ENCODE results near the gene HAGH.
A peak's percentile ranks its signal among the peaks of the same experiment; 100 is the strongest.

HAGH gene

DNA sequence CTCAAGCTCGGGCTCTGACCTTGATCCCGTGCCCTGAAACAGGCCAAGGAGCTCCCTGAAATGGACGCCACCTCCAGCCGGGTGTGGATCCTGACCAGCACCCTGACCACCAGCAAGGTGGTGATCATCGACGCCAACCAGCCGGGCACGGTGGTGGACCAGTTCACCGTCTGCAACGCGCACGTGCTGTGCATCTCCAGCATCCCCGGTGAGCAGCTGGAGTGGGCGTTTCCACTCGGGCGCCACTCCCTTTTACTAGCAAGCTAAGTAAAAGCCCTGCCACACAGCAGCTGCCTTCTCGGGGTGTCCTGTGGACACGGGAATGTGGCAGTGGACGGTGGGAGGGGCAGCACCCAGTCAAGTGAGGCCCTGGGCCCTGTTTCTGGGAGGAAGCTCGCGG, 61.7 kb downstream of the HAGH start:
- no peaks in the 10 kb centered on the region for H3K9me3 ChIP-seq
- no peak for TF ChIP-seq Cebpa-rat (IDR thresholded peaks at IDR 0.05)
- H3K4me2 ChIP-seq, result no peak overlapping the region
- H3K4me3 ChIP-seq, result no peak overlapping the region
- H3K27ac ChIP-seq, result peak overlapping the region; percentile 3; the same call in 1 of the 2 replicates
- H3K4me1 ChIP-seq, result peaks cover 47% of the 10 kb centered on the region
- H3K9ac ChIP-seq, result no peak overlapping the region
- peaks cover 78% of the 10 kb centered on the region for H3K36me3 ChIP-seq
- peaks cover 56% of the 10 kb centered on the region for H4K20me1 ChIP-seq
- no peaks in the 10 kb centered on the region for H3K27me3 ChIP-seq

DNA sequence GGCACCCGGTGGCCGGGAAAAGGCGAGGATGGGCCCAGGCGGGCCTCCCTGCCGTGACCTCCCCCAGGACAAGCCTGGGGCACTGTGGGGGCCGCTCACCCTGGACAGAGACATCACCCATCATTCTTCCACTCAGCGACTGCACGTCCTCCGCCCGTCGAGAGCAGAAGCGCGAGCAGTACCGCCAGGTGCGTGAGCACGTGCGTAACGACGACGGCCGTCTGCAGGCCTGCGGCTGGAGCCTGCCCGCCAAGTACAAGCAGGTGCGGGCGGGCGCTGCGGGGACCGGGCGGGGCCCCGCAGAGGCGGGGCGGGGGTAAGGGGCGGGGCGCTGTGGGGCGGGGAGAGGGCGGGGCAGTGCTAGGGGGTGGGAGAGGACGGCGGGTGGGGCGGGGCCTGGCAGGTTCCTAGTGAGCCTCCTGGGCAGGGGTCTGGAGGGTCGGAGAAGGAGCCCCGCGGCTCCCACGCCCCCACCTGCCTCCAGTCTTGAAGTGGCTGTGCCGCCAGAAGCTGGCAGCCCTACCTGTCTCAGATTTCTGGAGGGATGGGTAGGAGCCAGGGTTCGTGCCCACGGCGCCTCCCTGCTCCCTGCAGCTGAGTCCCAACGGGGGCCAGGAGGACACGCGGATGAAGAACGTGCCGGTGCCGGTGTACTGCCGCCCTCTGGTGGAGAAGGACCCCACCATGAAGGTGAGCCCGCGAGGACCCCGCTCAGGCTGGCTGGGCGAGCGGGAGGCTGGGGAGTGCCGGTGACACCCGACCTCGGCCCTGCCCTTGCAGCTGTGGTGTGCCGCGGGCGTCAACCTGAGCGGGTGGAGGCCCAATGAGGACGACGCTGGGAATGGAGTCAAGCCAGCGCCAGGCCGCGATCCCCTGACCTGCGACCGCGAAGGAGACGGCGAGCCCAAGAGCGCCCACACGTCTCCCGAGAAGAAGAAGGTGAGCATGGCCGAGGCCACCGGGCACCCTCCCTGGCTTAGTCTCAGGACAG, 62.8 kb downstream of the HAGH start:
- H3K36me3 ChIP-seq, result peaks cover 78% of the 10 kb centered on the region
- peaks cover 51% of the 10 kb centered on the region for H3K4me1 ChIP-seq
- H3K27me3 ChIP-seq, result no peaks in the 10 kb centered on the region
- H3K9ac ChIP-seq, result peak overlapping the region; percentile 73; the same call in 1 of the 2 replicates
- H4K20me1 ChIP-seq, result peaks cover 56% of the 10 kb centered on the region
- H3K4me2 ChIP-seq, result peak overlapping the region; percentile 95
- no peaks in the 10 kb centered on the region for H3K9me3 ChIP-seq
- TF ChIP-seq Cebpa-rat (IDR thresholded peaks at IDR 0.05), result no peak
- H3K4me3 ChIP-seq, result peak overlapping the region; percentile 58
- peak overlapping the region; percentile 87 for H3K27ac ChIP-seq

DNA sequence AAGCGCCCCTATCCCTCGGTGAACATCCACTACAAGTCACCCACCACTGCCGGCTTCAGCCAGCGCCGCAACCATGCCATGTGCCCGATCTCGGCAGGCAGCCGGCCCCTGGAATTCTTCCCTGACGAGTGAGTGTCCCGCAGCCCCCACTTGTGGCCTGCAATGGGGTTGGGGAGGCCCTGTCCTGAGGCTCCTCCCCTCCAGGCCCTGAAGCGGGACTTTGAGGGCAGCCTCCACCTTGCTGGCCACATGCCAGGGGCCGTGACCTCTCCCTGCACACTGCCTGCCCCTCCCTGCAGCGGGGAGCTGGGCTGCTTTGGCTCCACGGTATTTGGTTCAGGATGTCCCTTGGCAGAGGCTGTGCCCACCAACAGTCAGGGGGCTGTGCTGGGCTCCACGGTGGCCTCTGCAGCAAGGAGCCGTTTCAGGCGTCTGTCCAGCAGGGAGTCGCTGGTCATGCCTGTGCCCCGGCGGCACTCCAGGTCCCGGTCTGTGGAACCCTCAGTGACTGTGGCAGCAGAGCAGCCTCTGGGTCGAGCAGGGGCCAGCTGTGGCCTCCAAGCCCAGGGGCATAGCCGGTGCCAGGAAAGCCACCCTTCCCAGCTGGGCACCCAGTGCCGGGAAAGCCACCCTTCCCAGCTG, 63.6 kb downstream of the HAGH start:
- peaks cover 78% of the 10 kb centered on the region for H3K36me3 ChIP-seq
- H3K27ac ChIP-seq, result peak overlapping the region; percentile 87
- H4K20me1 ChIP-seq, result peaks cover 50% of the 10 kb centered on the region
- no peaks in the 10 kb centered on the region for H3K27me3 ChIP-seq
- peak overlapping the region; percentile 73 for H3K9ac ChIP-seq
- peaks cover 51% of the 10 kb centered on the region for H3K4me1 ChIP-seq
- peak overlapping the region; percentile 95 for H3K4me2 ChIP-seq
- no peak for TF ChIP-seq Cebpa-rat (IDR thresholded peaks at IDR 0.05)
- H3K9me3 ChIP-seq, result no peaks in the 10 kb centered on the region
- H3K4me3 ChIP-seq, result peak overlapping the region; percentile 58

DNA sequence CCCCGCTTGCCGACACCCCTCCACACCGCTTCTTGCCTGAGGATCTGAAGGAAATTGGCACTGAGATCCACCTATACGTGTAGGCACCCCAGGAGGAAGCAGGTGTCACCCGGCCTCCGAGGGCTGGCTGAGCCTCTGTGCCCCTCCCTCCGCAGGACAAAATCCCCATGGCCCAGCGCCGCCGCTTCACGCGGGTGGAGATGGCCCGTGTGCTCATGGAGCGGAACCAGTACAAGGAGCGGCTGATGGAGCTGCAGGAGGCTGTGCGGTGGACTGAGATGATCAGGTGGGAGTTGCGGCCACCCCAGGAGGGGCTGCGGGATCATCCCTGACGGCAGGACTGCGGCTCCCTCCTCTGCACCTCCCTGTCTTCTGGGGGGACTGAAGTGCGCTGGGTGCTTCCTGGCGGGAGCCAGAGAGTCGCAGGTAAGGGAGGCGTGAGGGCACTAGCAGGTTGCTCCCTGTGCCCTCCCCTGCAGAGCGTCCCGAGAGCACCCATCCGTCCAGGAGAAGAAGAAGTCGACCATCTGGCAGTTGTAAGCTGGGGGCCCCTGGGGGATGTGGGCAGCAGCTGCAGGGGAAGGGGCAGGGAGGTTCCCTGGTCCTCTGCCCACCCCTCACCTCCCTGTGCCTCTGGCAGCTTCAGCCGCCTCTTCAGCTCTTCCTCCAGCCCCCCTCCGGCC, 64.3 kb downstream of the HAGH start:
- H3K9me3 ChIP-seq, result no peaks in the 10 kb centered on the region
- H3K4me2 ChIP-seq, result peak overlapping the region; percentile 95
- peaks cover 51% of the 10 kb centered on the region for H4K20me1 ChIP-seq
- H3K4me3 ChIP-seq, result peak overlapping the region; percentile 58
- peak overlapping the region; percentile 87 for H3K27ac ChIP-seq
- peaks cover 78% of the 10 kb centered on the region for H3K36me3 ChIP-seq
- peak overlapping the region; percentile 73 for H3K9ac ChIP-seq
- peaks cover 54% of the 10 kb centered on the region for H3K4me1 ChIP-seq
- no peaks in the 10 kb centered on the region for H3K27me3 ChIP-seq
- no peak for TF ChIP-seq Cebpa-rat (IDR thresholded peaks at IDR 0.05)

DNA sequence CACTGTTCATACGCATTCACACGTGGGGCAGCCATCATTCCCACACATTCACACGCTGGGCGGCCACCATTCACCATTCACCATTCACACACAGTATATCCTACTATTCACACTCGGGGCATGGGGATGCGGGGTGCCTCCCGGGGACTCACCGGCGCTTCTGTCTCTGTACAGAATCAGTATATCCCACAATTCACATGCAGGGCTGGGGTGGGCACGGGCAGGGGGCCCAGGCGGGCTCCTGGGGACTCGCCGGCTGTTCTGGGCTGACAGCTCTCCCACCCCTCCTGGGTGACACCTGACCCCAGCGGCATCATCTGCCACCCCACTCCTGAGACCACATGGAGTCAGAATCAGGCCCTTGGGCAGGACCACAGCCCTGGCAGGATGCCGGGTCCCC, 64.9 kb downstream of the HAGH start:
- peak overlapping the region; percentile 73 for H3K9ac ChIP-seq
- no peaks in the 10 kb centered on the region for H3K27me3 ChIP-seq
- H4K20me1 ChIP-seq, result peaks cover 56% of the 10 kb centered on the region
- peak overlapping the region; percentile 87 for H3K27ac ChIP-seq
- peak overlapping the region; percentile 58 for H3K4me3 ChIP-seq
- no peak for TF ChIP-seq Cebpa-rat (IDR thresholded peaks at IDR 0.05)
- H3K9me3 ChIP-seq, result no peaks in the 10 kb centered on the region
- peak overlapping the region; percentile 95 for H3K4me2 ChIP-seq
- H3K4me1 ChIP-seq, result peaks cover 60% of the 10 kb centered on the region
- peaks cover 77% of the 10 kb centered on the region for H3K36me3 ChIP-seq

DNA sequence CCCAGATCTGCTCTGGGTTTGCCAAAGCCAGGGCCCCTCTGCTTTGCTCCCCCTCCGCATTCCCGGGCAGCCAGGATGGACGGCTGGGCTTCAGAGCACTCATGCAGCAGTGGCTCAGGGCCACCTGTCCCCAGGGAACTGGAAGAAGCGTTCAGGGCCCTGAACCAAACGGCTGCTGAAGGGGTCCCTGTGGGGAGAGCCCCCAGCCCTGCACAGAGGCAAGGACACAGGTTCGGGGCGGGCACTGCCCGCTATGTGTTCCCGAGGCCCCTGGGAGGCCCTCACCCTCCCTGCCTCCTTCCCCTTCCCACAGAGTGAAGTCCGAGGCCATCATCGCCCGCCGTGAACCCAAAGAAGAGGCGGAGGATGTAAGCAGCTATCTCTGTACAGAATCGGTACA, 65.7 kb downstream of the HAGH start:
- peaks cover 62% of the 10 kb centered on the region for H4K20me1 ChIP-seq
- no peaks in the 10 kb centered on the region for H3K9me3 ChIP-seq
- no peaks in the 10 kb centered on the region for H3K27me3 ChIP-seq
- no peak overlapping the region for H3K4me3 ChIP-seq
- peak overlapping the region; percentile 95 for H3K4me2 ChIP-seq
- H3K9ac ChIP-seq, result 0 out of 2 replicates have a peak overlapping the region, but pooled peaks have one; percentile 29
- TF ChIP-seq Cebpa-rat (IDR thresholded peaks at IDR 0.05), result no peak
- H3K4me1 ChIP-seq, result peaks cover 61% of the 10 kb centered on the region
- H3K36me3 ChIP-seq, result peaks cover 77% of the 10 kb centered on the region
- H3K27ac ChIP-seq, result peak overlapping the region; percentile 64

DNA sequence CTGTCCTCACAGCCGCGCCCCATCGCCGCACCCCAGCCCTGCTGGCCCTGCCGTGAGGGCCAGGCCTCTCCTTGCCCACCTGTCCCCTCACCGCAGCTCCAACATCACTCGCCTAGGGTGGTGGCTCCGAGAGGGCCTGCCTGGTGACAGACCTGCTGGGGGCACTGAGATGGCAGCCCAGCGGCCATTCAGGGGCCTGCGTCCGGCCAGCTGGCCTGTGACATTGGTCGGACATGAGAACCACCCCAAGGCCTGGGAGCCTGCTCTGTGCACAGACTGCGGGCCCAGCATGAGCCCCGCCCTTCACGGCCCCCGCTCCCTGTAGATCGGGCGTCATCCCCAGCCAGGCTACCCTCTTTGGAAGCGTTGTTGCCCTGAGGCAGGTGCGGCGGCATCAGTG, 67.1 kb downstream of the HAGH start:
- Histone ChIP-seq H3K4me2 (no peak overlapping the region), H3K9me3 (no peaks in the 10 kb centered on the region), H3K36me3 (peaks cover 75% of the 10 kb centered on the region), H3K27ac (no peak overlapping the region), H4K20me1 (peaks cover 63% of the 10 kb centered on the region), H3K27me3 (no peaks in the 10 kb centered on the region), H3K4me1 (peaks cover 61% of the 10 kb centered on the region), H3K4me3 (no peak overlapping the region), H3K9ac (no peak overlapping the region)
- no peak for TF ChIP-seq Cebpa-rat (IDR thresholded peaks at IDR 0.05)

DNA sequence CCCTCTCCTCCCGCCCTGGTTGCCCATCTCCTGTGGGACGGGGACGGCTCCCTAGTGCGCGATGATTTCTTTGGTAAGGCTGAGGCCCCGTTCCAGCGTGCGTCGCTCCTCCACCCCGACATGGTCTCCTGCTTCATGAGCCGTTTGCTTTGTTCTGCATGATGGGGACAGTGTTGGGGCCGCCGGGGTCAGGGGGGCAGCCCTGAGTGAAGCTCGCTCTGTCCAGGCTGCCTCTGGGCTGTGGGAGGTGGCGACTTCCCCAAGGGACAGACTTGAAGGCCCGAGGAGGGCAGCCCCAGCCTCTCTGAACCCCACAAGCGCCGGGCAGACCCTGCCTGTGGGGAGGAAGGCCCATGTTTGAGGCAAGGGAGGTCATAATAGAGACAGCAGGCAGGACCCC, 67.7 kb downstream of the HAGH start:
- 0 out of 2 replicates have a peak overlapping the region, but pooled peaks have one; percentile 10 for H3K9ac ChIP-seq
- no peak for TF ChIP-seq Cebpa-rat (IDR thresholded peaks at IDR 0.05)
- peaks cover 56% of the 10 kb centered on the region for H3K4me1 ChIP-seq
- H3K4me3 ChIP-seq, result no peak overlapping the region
- peaks cover 63% of the 10 kb centered on the region for H4K20me1 ChIP-seq
- H3K9me3 ChIP-seq, result no peaks in the 10 kb centered on the region
- no peaks in the 10 kb centered on the region for H3K27me3 ChIP-seq
- no peak overlapping the region; the same call in 1 of the 2 replicates for H3K27ac ChIP-seq
- H3K36me3 ChIP-seq, result peaks cover 75% of the 10 kb centered on the region
- no peak overlapping the region for H3K4me2 ChIP-seq

DNA sequence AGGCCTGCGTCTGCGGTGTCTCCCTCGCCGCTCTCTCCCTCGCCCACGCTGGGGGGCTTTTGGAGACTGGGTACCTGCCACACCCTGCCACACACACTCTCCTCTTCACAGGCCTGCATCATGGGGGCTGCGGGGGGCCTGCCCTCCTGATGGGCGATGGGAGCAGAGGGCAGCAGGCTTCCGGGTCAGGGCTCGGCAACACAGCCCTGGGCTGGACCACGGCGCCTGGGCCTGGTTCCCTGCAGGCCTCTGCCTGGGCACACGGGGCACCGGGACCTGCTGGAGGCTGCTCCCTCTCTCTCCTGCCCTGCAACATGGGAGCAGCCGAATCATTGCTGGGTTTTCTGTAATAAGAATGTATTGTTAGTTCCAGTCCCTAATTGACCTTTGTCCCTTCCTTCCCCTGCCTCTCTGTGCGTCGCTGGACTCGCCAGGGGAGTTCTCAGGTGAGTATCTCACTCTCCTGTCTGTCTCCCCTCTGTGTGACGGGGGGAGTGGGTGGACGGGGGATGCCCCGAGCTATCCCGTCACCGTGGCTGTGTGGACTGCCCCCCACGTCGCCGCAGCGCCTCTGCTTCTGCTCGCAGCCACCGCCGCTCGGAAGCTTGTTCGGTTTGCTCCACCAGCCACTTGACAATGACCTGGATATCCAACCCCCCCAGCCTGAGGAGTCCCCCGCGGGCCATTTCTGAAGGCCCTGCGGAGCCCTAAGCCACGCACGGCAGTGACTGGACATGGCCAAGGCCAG, 68.7 kb downstream of the HAGH start:
- H4K20me1 ChIP-seq, result peaks cover 57% of the 10 kb centered on the region
- H3K27ac ChIP-seq, result peak overlapping the region; percentile 41; the same call in 1 of the 2 replicates
- H3K4me2 ChIP-seq, result 0 out of 2 replicates have a peak overlapping the region, but pooled peaks have one; percentile 9
- no peaks in the 10 kb centered on the region for H3K27me3 ChIP-seq
- no peak for TF ChIP-seq Cebpa-rat (IDR thresholded peaks at IDR 0.05)
- no peak overlapping the region for H3K4me3 ChIP-seq
- H3K9ac ChIP-seq, result 0 out of 2 replicates have a peak overlapping the region, but pooled peaks have one; percentile 24
- H3K36me3 ChIP-seq, result peaks cover 79% of the 10 kb centered on the region
- H3K4me1 ChIP-seq, result peaks cover 46% of the 10 kb centered on the region
- no peaks in the 10 kb centered on the region for H3K9me3 ChIP-seq

Measured in BLaER1 (cell line).